ENCODE results near the gene ITIH4.

Gene ITIH4

DNA sequence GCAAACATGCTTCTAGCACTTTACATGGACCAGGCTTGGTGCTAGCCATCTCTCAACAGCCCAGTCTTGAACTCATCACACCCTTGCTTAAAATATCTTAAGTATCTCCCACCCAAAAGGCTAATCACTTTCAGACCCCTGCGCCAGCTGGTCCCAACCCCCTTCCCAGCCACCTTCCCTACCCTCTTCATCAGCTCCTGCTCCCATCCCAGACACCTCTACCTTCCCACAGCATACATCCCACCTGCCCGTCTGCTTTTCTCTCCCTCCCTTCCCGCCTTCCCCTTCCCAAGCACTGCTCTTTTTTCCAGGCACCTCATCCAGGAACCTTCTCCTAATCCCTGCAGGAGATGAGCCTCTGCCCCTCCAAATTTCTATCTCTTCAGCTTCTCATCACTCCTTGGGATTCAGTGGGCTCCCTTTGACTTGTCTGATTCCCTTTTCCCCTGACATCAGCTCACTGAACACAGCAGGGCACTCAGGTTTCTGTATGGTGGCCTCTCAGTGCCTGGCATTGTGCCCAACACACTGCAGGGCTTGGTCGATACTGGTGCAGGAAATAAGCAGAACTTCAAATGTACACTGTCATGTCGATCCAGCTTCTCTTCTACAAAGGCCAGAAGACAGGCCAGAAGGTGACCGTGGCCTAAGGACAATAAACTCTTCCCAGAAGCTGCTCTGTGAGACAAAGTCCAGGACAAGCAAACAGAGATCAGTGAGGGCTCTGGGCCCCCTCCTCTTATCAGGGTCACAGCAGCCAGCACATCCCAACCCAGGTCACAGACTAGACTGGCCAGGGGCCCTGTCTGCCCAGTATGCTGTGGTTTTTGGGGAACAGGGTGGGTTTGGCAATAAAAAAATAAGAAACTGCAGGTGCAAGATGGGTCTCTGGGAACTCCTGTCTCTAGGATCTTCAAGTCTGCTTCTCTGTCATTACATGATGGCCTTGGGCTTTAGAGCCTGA is 55.3 kb downstream of the ITIH4 start:
- TF ChIP-seq, protein P1, sequence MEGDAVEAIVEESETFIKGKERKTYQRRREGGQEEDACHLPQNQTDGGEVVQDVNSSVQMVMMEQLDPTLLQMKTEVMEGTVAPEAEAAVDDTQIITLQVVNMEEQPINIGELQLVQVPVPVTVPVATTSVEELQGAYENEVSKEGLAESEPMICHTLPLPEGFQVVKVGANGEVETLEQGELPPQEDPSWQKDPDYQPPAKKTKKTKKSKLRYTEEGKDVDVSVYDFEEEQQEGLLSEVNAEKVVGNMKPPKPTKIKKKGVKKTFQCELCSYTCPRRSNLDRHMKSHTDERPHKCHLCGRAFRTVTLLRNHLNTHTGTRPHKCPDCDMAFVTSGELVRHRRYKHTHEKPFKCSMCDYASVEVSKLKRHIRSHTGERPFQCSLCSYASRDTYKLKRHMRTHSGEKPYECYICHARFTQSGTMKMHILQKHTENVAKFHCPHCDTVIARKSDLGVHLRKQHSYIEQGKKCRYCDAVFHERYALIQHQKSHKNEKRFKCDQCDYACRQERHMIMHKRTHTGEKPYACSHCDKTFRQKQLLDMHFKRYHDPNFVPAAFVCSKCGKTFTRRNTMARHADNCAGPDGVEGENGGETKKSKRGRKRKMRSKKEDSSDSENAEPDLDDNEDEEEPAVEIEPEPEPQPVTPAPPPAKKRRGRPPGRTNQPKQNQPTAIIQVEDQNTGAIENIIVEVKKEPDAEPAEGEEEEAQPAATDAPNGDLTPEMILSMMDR (IDR thresholded peaks at IDR 0.05; ENCODE audit: insufficient read depth, low read length, missing control alignments), result no peak
- no peak overlapping the region for H3K4me3 ChIP-seq (ENCODE audit: low read depth, low read length)
- ChIA-PET CTCF (interaction anchor here (0.6 kb wide), 1 partner anchor 159 kb away, joined by 3 read pairs; no protein-coding TSS in a partner anchor), POLR2A (no interaction called here)
- no peak for DNase-seq (ENCODE audit: low read depth, low spot score)

DNA sequence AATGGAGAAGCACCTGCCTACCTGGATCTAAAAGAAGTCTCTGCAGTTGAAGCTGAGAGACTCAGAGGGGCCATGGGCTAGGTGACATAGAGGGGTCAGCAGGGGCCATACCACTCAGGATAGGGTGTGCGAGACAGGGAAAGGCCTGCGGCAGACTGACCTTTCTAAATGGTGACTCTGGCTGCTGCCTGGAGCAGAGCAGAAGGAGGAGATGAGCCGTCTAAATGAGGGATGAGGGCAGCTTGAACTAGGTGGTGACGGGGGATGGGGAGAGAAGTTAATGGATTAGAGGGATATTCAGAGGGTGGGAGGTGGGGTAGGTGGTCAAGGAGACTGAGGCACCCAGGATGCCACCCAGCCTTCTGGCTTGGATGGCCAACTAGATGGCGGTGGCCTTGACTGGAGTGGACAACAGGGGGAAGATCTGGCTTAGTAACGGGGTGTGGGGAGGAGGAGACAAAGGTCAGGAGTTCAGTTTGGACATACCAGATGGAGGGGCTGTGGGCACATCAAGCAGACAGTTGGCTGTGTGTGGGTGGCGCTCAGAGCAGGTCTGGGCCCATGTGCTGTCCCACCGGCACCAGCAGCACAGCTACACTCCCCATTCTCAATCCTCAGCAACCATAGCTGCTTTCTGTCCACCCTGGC is 56.3 kb downstream of the ITIH4 start:
- TF ChIP-seq, protein P1 (IDR thresholded peaks at IDR 0.05; ENCODE audit: insufficient read depth, low read length, missing control alignments), result no peak
- ChIA-PET CTCF (no interaction called here), POLR2A (no interaction called here)
- H3K4me3 ChIP-seq (ENCODE audit: low read depth, low read length), result no peak overlapping the region
- no peak for DNase-seq (ENCODE audit: low read depth, low spot score)

DNA sequence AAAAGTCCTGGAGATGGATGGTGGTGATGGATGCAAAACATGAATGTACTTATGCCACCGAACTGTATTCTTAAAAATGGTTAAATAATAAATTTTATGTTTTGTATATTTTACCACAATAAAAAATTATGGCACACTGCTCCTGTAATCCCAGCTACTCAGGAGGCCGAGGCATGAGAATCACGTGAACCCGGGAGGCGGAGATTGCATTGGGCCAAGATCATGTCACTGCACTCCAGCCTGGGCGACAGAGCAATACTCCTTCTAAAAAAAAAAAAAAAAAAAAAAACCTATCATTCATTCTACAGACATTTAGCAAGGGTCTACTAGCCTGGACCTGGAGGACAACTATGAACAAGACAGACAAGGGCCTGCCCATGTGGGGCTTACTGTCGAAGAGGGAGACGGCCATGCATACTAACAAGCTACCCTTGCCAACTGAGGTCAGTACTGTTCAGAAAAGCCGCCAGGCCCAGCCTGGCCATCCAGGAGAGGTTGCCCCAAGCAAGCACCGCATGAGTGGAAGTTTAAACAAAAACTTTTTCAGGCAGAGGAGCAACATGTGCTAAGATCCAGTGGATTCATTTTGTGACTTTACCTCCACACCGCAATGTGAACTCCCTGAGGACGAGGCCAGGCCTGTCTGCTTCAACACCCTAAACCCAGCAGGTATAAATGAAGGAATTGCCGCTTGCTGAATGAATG is 57.0 kb downstream of the ITIH4 start:
- ChIA-PET POLR2A (no interaction called here), CTCF (interaction anchor here (1.1 to 1.5 kb wide), 2 partner anchors 23 to 30 kb away, joined by 3 to 4 read pairs; no protein-coding TSS in a partner anchor)
- no peak overlapping the region for H3K4me3 ChIP-seq (ENCODE audit: low read depth, low read length)
- TF ChIP-seq, protein P1 (IDR thresholded peaks at IDR 0.05; ENCODE audit: insufficient read depth, low read length, missing control alignments), result no peak
- DNase-seq (ENCODE audit: low read depth, low spot score), result no peak

DNA sequence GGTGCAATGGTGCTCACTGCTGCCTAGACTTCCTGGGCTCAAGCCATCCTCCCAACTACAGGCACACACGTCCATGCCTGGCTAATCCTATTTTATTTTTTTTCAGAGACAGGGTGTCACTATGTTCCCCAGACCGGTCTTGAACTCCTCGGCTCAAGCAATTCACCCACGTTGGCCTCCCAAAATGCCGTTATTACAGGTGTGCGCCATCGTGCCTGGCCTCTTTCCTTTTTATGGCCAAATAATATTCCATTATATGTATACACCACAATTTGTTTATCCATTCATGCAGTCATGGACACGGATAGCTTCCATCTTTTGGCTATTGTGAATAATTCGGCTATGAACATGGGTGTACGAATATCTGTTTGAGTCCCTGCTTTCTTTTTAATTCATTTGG is 58.8 kb downstream of the ITIH4 start:
- ChIA-PET POLR2A (interaction anchor here (1.6 kb wide), 1 partner anchor 13 kb away, joined by 4 read pairs; no protein-coding TSS in a partner anchor), CTCF (interaction anchor here (0.8 to 1.4 kb wide), 3 partner anchors 28 to 301 kb away, joined by 3 read pairs; no protein-coding TSS in a partner anchor)
- TF ChIP-seq, protein P1 (IDR thresholded peaks at IDR 0.05; ENCODE audit: insufficient read depth, low read length, missing control alignments), result no peak
- no peak for DNase-seq (ENCODE audit: low read depth, low spot score)
- H3K4me3 ChIP-seq (ENCODE audit: low read depth, low read length), result no peak overlapping the region

DNA sequence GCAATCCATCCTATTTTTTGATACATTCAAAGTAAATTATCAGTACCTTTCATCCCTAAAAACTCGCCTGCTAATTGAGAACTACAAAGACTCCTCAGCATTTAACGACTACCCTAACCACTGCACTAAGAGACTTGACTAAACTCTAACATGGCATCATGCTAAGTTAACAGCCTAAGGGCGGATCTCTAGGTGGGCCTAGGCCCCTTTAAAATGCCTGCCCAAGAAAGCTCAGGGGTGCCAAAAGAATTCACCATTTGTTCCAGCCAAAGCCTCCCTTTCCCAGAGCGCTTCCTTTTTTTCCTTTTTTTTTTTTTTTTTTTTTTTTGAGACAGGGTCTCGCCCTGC is 59.2 kb downstream of the ITIH4 start:
- CTCF ChIA-PET, result interaction anchor here (0.8 to 1.4 kb wide), 3 partner anchors 28 to 301 kb away, joined by 3 read pairs; no protein-coding TSS in a partner anchor
- POLR2A ChIA-PET, result interaction anchor here (1.6 kb wide), 1 partner anchor 13 kb away, joined by 4 read pairs; no protein-coding TSS in a partner anchor
- TF ChIP-seq, protein P1 (IDR thresholded peaks at IDR 0.05; ENCODE audit: insufficient read depth, low read length, missing control alignments), result no peak
- H3K4me3 ChIP-seq (ENCODE audit: low read depth, low read length), result peak overlapping the region; percentile 89
- no peak for DNase-seq (ENCODE audit: low read depth, low spot score)
